ENCODE results near the gene CCDC60.

The CCDC60 gene

DNA sequence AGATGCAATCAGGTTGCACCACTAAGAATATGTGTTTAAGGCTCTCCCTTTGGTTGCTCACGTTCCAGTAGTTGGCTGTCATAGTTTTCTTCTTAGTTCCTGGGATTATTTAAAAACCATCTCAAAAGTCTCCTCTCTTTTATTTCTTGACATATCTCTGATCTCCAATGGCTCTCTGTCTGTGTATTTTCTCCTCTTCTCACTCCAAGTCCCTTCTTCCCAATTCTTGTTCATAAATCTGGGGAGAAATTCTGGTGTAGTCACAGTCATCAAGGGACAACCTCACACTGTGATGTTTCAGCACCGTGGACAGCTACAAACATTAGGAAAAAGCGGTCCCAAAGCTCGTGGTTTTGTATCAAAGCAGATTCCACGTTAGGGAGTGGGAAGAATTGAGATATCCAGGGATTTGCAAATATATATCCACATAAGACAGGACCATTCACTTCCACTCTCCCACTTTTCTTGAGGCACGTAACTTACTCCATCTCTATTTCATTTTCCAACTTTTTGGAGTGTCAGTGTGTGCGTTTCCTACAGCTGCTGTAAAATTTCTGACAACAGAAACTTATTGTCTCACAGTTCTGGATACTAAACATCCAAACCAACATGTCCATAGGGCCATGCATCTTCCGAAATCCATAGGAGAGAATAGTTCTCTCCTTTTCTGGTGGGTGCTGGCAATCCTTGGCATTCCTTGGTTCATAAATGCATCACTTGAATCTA lies 178.4 kb downstream of the CCDC60 start:
- no peak overlapping the region for H3K4me2 ChIP-seq

DNA sequence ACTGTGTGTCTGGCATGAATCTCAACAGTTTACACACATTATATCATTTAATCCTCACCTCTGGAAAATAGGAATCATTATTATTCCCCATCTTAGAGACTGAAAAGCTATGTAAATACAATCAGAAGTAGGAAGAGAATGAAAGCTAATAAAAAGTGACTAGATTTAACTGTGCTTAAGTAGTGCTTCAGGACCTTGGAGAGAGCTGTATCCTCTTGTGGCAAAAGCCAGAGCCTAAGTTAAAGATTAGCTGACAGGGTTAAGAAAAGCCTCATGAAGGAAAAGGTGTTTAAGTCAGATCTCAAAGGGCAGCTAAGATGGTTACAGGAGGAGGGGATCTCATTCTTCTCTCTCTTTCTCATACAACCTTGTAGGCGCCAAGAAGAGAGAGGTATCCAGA lies 193.7 kb downstream of the CCDC60 start:
- no peak overlapping the region for H3K4me3 ChIP-seq (IDR thresholded peaks at IDR 0.05; ENCODE audit: insufficient read depth, low read depth, low read length)
- H2AFZ ChIP-seq (ENCODE audit: low read depth): no peak overlapping the region
- H3K36me3 ChIP-seq (ENCODE audit: insufficient read depth): no peaks in the 10 kb centered on the region
- H3K79me2 ChIP-seq (ENCODE audit: insufficient read depth, low read depth): no peaks in the 10 kb centered on the region
- no peaks in the 10 kb centered on the region for H3K27me3 ChIP-seq (ENCODE audit: insufficient read depth, low read depth)
- TF ChIP-seq CTCF (conservative IDR thresholded peaks at IDR 0.05; ENCODE audit: low read depth, low read length): no peak
- H4K20me1 ChIP-seq (ENCODE audit: insufficient read depth): no peaks in the 10 kb centered on the region
- H3K27ac ChIP-seq: no peak overlapping the region
- no peak overlapping the region for H3K4me2 ChIP-seq
- no peaks in the 10 kb centered on the region for H3K4me1 ChIP-seq (ENCODE audit: low read depth, poor library complexity, severe bottlenecking)
- H3K9ac ChIP-seq: no peak overlapping the region

More for the DNA sequence above, 178.4 kb downstream of the CCDC60 start:
- Histone ChIP-seq H3K27me3 (ENCODE audit: insufficient read depth, low read depth) (no peaks in the 10 kb centered on the region), H3K9ac (no peak overlapping the region), H4K20me1 (ENCODE audit: insufficient read depth) (no peaks in the 10 kb centered on the region), H2AFZ (ENCODE audit: low read depth) (no peak overlapping the region), H3K36me3 (ENCODE audit: insufficient read depth) (no peaks in the 10 kb centered on the region), H3K27ac (no peak overlapping the region), H3K4me1 (ENCODE audit: low read depth, poor library complexity, severe bottlenecking) (no peaks in the 10 kb centered on the region), H3K4me3 (IDR thresholded peaks at IDR 0.05; ENCODE audit: insufficient read depth, low read depth, low read length) (no peak overlapping the region), H3K79me2 (ENCODE audit: insufficient read depth, low read depth) (no peaks in the 10 kb centered on the region)
- no peak for TF ChIP-seq CTCF (conservative IDR thresholded peaks at IDR 0.05; ENCODE audit: low read depth, low read length)

- H3K9ac ChIP-seq: no peak overlapping the region
- H3K4me3 ChIP-seq (IDR thresholded peaks at IDR 0.05; ENCODE audit: insufficient read depth, low read depth, low read length): no peak overlapping the region
- H3K79me2 ChIP-seq (ENCODE audit: insufficient read depth, low read depth): no peaks in the 10 kb centered on the region
- no peak overlapping the region for H2AFZ ChIP-seq (ENCODE audit: low read depth)
- no peaks in the 10 kb centered on the region for H4K20me1 ChIP-seq (ENCODE audit: insufficient read depth)
- H3K27ac ChIP-seq: no peak overlapping the region
- H3K4me1 ChIP-seq (ENCODE audit: low read depth, poor library complexity, severe bottlenecking): no peaks in the 10 kb centered on the region
- no peak for TF ChIP-seq CTCF (conservative IDR thresholded peaks at IDR 0.05; ENCODE audit: low read depth, low read length)
- no peak overlapping the region for H3K4me2 ChIP-seq
- no peaks in the 10 kb centered on the region for H3K36me3 ChIP-seq (ENCODE audit: insufficient read depth)
- H3K27me3 ChIP-seq (ENCODE audit: insufficient read depth, low read depth): no peaks in the 10 kb centered on the region
These were observed 205.9 kb downstream of the CCDC60 start for GRCh38 chr12:119540476-119540875.

GRCh38 chr12:119544765-119545625 lies 210.5 kb downstream of the CCDC60 start:
- Histone ChIP-seq H2AFZ (ENCODE audit: low read depth) (no peak overlapping the region), H3K27me3 (ENCODE audit: insufficient read depth, low read depth) (no peaks in the 10 kb centered on the region), H3K36me3 (ENCODE audit: insufficient read depth) (no peaks in the 10 kb centered on the region), H3K4me3 (IDR thresholded peaks at IDR 0.05; ENCODE audit: insufficient read depth, low read depth, low read length) (no peak overlapping the region), H3K4me2 (no peak overlapping the region), H3K79me2 (ENCODE audit: insufficient read depth, low read depth) (no peaks in the 10 kb centered on the region), H3K4me1 (ENCODE audit: low read depth, poor library complexity, severe bottlenecking) (no peaks in the 10 kb centered on the region), H3K9ac (no peak overlapping the region), H4K20me1 (ENCODE audit: insufficient read depth) (no peaks in the 10 kb centered on the region), H3K27ac (no peak overlapping the region)
- TF ChIP-seq CTCF (conservative IDR thresholded peaks at IDR 0.05; ENCODE audit: low read depth, low read length): peak; percentile 75
